HFFc6 (cell line): ENCODE results near the gene ADGRB3. TPM values are rescaled to one million over a fixed set of nuclear protein-coding genes. Genes with fewer than 3 reads are reported as not detected.

Experiments used
- DNase-seq: peaks from one replicate; pipeline ENCODE4 v3.0.0-alpha.2; 2018
- H3K27ac Mint-ChIP-seq: 2 replicates; pipeline ENCODE4 v1.8.0; 2020; ENCODE audit warnings: mild to moderate bottlenecking, mixed read lengths
- H3K27me3 Mint-ChIP-seq: 2 replicates; pipeline ENCODE4 v1.8.0; 2021; ENCODE audit warnings: mild to moderate bottlenecking, moderate library complexity, mixed read lengths; ENCODE audit not compliant: insufficient read depth
- H3K36me3 Mint-ChIP-seq: 2 replicates; pipeline ENCODE4 v1.8.0; 2021; ENCODE audit warnings: low read depth, mixed read lengths
- H3K4me1 Mint-ChIP-seq: 2 replicates; pipeline ENCODE4 v1.8.0; 2020; ENCODE audit warnings: low read depth, mixed read lengths
- H3K4me3 Mint-ChIP-seq: 2 replicates; pipeline ENCODE4 v1.8.0; 2020; ENCODE audit warnings: mild to moderate bottlenecking, moderate library complexity, mixed read lengths
- H3K9me3 Mint-ChIP-seq: 2 replicates; pipeline ENCODE4 v1.8.0; 2020; ENCODE audit warnings: mild to moderate bottlenecking, mixed read lengths
- total RNA-seq, 6 experiments: library from RNA; stranded (reverse); fragmentation: NEBNext Ultra II Directional; extraction: Animal tissue kit (Norgen Biotek cat#: 25700); gene quantifications; 2 replicates in 1 of 6; 3 replicates in 5 of 6; pipeline ENCODE4 v1.2.3, GENCODE V29; 2021
- TF ChIP-seq, protein P1 (sequence below): fragments of 200-600 bp; sonication (generic); IDR thresholded peaks from 2 replicates; pipeline ENCODE4 v1.5.0; 2021; ENCODE audit warnings: antibody characterized with exemption, mild to moderate bottlenecking

ADGRB3 gene
- total RNA-seq, 6 experiments from 2014 or later, result 0.05 to 0.07 (median 0.05) TPM; not detected in 3

DNA sequence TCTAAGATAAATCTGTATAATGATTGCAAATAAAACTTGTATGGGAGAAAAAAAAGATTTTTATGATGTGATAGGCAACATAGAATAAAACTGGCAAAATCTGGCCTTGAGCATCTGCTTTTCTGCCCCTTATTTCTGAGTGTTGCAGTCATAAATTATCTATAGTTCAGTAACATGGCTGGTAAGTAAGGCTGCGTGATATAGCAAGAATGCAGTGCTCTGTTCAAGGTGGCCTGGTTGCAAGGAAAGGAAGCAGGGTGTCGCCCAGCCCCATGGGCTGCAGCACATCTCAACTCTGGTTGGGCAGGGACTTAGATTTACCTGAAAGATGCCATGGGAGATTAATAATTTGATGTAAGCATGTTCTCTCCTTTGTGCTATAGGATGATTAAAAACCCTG, 582.3 kb downstream of the ADGRB3 start:
- no peak for DNase-seq
- TF ChIP-seq, protein P1, sequence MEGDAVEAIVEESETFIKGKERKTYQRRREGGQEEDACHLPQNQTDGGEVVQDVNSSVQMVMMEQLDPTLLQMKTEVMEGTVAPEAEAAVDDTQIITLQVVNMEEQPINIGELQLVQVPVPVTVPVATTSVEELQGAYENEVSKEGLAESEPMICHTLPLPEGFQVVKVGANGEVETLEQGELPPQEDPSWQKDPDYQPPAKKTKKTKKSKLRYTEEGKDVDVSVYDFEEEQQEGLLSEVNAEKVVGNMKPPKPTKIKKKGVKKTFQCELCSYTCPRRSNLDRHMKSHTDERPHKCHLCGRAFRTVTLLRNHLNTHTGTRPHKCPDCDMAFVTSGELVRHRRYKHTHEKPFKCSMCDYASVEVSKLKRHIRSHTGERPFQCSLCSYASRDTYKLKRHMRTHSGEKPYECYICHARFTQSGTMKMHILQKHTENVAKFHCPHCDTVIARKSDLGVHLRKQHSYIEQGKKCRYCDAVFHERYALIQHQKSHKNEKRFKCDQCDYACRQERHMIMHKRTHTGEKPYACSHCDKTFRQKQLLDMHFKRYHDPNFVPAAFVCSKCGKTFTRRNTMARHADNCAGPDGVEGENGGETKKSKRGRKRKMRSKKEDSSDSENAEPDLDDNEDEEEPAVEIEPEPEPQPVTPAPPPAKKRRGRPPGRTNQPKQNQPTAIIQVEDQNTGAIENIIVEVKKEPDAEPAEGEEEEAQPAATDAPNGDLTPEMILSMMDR, result no peak
- Mint-ChIP-seq H3K36me3 (no peaks in the 10 kb centered on the region; the same call in 1 of the 2 replicates), H3K4me1 (no peaks in the 10 kb centered on the region), H3K27me3 (no peaks in the 10 kb centered on the region), H3K4me3 (no peak overlapping the region), H3K27ac (no peak overlapping the region), H3K9me3 (peaks cover 31% of the 10 kb centered on the region)

DNA sequence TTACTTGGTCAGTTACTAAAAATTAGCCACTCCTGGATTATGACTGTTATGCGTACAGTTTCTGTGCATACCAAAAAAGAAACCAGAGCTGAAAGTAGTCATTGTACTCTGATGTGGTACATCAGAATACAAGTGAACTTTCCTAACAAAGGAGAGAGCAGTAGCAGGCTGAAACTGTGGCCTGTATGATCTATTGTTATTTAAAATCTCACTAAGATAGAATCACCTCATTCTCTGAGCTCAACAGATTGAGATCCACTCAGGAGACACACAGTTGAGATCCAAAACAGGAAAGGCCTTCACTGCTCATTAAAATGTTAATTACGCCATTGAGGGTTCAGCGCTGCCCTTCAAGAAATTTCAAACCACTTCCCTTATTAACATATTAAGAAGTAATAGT, 585.3 kb downstream of the ADGRB3 start:
- H3K36me3 Mint-ChIP-seq, result no peaks in the 10 kb centered on the region; the same call in 1 of the 2 replicates
- no peak overlapping the region for H3K4me3 Mint-ChIP-seq
- no peaks in the 10 kb centered on the region for H3K4me1 Mint-ChIP-seq
- H3K27ac Mint-ChIP-seq, result no peak overlapping the region
- no peak for DNase-seq
- peaks cover 30% of the 10 kb centered on the region for H3K9me3 Mint-ChIP-seq
- H3K27me3 Mint-ChIP-seq, result no peaks in the 10 kb centered on the region
- TF ChIP-seq, protein P1, result no peak

DNA sequence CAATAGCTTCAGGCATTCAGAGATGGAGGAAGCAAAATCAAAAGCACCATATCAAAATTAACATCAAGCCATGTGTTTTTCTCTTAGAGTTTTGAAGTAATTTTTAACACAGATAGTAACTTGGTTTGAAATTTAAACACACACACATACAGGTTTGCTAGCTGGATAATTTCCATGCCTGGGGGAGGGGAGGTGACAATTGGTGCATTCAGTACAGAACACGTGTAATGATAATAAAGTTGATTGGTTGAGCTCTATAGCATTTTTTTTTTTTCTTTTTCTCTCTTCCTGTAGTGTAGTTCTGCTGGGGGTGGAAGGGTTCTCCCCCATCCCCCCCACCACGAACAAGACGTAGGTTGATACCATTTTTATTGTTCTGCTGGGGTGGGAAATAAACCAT, 596.9 kb downstream of the ADGRB3 start:
- no peaks in the 10 kb centered on the region for H3K4me1 Mint-ChIP-seq
- H3K27ac Mint-ChIP-seq, result no peak overlapping the region
- H3K36me3 Mint-ChIP-seq, result no peaks in the 10 kb centered on the region
- peaks cover 14% of the 10 kb centered on the region for H3K9me3 Mint-ChIP-seq
- no peak overlapping the region for H3K4me3 Mint-ChIP-seq
- H3K27me3 Mint-ChIP-seq, result peaks cover under 1% of the 10 kb centered on the region; the same call in 1 of the 2 replicates
- DNase-seq, result no peak
- TF ChIP-seq, protein P1, result no peak

DNA sequence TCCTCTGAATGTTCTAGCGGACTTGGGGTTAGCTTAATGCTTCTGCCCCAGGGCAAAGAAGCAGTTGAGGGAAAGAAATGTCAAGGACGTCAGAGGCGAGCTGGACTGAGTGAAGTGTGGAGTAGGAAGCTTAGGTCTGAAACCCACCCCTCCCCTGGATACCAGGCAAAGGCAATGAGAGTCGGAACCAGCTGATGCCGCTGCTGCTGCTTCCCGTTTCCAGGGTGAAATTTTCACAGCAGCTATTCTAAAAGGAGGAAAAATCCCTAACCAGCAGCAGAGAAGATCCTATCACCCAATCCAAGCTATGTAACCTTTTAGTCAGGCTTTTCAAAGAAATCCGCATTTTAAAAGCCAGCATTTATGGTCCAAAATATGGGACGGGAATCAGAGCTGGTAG, 597.4 kb downstream of the ADGRB3 start:
- Mint-ChIP-seq H3K36me3 (no peaks in the 10 kb centered on the region), H3K27ac (no peak overlapping the region), H3K4me1 (no peaks in the 10 kb centered on the region), H3K27me3 (no peaks in the 10 kb centered on the region), H3K4me3 (no peak overlapping the region), H3K9me3 (peaks cover 10% of the 10 kb centered on the region)
- no peak for DNase-seq
- TF ChIP-seq, protein P1, result no peak

DNA sequence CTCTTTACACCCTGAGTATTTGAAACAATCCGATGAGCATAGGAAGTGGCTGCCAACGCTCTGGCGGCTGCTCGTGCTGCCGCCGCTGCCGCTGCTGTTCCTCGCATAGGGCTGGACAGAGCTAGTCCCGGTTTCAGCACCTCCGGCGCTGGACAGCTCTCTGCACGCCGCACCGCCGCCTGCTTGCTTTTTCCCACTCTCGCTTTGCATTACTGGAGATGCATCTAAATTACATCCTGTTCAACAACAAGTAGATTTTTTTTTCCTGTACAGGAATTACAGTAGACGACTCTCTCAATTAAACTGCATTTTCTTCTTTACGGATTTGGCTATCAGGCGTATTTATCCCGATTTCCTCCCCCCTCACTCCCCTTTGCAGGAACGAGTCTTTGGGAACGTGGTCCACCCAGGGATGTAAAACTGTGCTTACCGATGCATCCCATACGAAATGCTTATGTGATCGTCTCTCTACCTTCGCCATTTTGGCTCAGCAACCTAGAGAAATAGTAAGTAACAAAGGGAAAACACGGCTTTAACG, 597.9 kb downstream of the ADGRB3 start:
- no peak overlapping the region for H3K27ac Mint-ChIP-seq
- H3K36me3 Mint-ChIP-seq, result no peaks in the 10 kb centered on the region
- TF ChIP-seq, protein P1, result no peak
- DNase-seq, result no peak
- H3K27me3 Mint-ChIP-seq, result no peaks in the 10 kb centered on the region
- H3K4me1 Mint-ChIP-seq, result no peaks in the 10 kb centered on the region
- H3K9me3 Mint-ChIP-seq, result peaks cover 10% of the 10 kb centered on the region
- H3K4me3 Mint-ChIP-seq, result no peak overlapping the region

DNA sequence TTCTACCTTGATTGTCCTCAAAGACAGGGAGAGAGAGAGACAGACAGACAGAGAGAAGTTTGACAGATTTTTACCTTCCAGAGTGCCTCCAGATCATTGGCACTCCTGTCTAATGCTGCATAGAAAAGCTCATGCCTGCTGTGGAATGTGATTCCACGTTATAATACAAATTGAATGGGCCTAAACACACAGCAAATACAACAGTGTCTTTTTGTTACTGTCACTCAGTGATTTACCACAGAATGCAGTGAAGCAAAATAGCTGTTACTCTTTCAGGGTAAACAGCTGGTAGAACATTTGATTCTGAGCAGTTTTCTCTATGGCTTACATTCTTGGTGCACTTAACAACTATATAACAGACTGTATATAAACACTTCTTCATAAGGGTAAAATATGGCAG, 603.0 kb downstream of the ADGRB3 start:
- Mint-ChIP-seq H3K27me3 (no peaks in the 10 kb centered on the region), H3K4me1 (no peaks in the 10 kb centered on the region), H3K36me3 (no peaks in the 10 kb centered on the region), H3K4me3 (no peak overlapping the region), H3K27ac (no peak overlapping the region), H3K9me3 (peaks cover 13% of the 10 kb centered on the region)
- TF ChIP-seq, protein P1, result no peak
- no peak for DNase-seq
